Measurements from ENCODE around the gene EIF2AK3. TPM values are rescaled to one million over a fixed set of nuclear protein-coding genes. Genes with fewer than 3 reads are reported as not detected.

Gene EIF2AK3
- total and polyA plus RNA-seq, 2 donors from 2014 or later, result 5.7 to 20.8 TPM

DNA sequence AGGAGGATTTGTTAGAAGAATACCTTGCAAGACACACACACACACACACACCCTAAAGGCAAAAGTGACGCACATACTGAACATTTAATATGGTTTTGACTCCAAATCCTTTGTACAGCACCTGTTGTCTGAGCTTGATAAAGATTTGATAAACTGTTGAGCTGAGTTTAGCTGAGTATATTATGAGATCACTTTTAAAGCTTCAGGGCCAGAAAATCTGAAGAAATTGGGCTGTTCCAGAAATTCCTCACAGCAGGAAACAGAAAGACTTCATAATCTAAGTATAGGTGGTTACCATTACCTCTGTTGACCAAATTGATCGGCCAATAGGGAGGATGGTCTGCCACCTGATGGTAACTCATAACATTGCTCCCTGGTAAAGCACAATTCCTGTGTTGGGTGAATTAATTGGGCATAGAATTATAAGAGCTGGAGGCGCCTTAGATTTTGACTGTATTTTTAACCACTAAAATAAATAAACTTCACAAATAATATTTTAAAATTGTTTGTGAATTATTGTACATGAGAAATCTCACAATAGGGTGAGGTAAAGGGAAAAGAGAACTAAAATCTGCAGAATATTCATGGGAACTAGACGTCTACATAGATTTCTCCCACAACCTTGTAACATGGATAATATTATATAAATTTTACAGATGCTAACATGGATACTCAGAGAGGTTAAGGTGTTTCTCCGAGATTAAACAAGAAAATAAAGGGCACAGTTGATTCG is 42.4 kb upstream of the EIF2AK3 start:
- no peaks in the 10 kb centered on the region for H3K36me3 ChIP-seq (ENCODE audit: control insufficient read depth in 2 of 3, insufficient read depth in 3 of 3, low read length in 3 of 3)
- H3K9ac ChIP-seq (ENCODE audit: low read length in 3 of 3), result no peak overlapping the region
- H3K27me3 ChIP-seq (ENCODE audit: control insufficient read depth, insufficient read depth, low read length), result no peaks in the 10 kb centered on the region
- H3K4me1 ChIP-seq (ENCODE audit: control insufficient read depth in 2 of 3, insufficient read depth in 2 of 3, low read depth in 1 of 3, low read length in 3 of 3), result no peaks in the 10 kb centered on the region
- DNase-seq (peak in 2 of 5 donors; percentile 23 to 49), FAIRE-seq (peak; percentile 62)
- intact Hi-C loops (cut with DNase I), result no loop called here
- H3K27ac ChIP-seq (ENCODE audit: low read depth in 2 of 2, low read length in 2 of 2), result no peak overlapping the region
- no peak overlapping the region for H3K4me3 ChIP-seq (ENCODE audit: low read length in 3 of 3)
- TF ChIP-seq, protein P1, sequence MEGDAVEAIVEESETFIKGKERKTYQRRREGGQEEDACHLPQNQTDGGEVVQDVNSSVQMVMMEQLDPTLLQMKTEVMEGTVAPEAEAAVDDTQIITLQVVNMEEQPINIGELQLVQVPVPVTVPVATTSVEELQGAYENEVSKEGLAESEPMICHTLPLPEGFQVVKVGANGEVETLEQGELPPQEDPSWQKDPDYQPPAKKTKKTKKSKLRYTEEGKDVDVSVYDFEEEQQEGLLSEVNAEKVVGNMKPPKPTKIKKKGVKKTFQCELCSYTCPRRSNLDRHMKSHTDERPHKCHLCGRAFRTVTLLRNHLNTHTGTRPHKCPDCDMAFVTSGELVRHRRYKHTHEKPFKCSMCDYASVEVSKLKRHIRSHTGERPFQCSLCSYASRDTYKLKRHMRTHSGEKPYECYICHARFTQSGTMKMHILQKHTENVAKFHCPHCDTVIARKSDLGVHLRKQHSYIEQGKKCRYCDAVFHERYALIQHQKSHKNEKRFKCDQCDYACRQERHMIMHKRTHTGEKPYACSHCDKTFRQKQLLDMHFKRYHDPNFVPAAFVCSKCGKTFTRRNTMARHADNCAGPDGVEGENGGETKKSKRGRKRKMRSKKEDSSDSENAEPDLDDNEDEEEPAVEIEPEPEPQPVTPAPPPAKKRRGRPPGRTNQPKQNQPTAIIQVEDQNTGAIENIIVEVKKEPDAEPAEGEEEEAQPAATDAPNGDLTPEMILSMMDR (IDR thresholded peaks at IDR 0.05; ENCODE audit: borderline replicate concordance, extremely low read depth, insufficient read depth), result peak; percentile 60
- H3K9me3 ChIP-seq (ENCODE audit: control insufficient read depth in 2 of 3, insufficient read depth in 1 of 3, low read length in 3 of 3), result no peaks in the 10 kb centered on the region

GRCh38 chr2:88668862-88669261 is 41.6 kb upstream of the EIF2AK3 start:
- FAIRE-seq (no peak), DNase-seq (no peak)
- no peak overlapping the region for H3K9ac ChIP-seq (ENCODE audit: low read length in 3 of 3)
- H3K4me3 ChIP-seq (ENCODE audit: low read length in 3 of 3), result no peak overlapping the region
- H3K36me3 ChIP-seq (ENCODE audit: control insufficient read depth in 2 of 3, insufficient read depth in 3 of 3, low read length in 3 of 3), result no peaks in the 10 kb centered on the region
- H3K27ac ChIP-seq (ENCODE audit: low read depth in 2 of 2, low read length in 2 of 2), result no peak overlapping the region
- intact Hi-C loops (cut with DNase I), result no loop called here
- TF ChIP-seq, protein P1 (IDR thresholded peaks at IDR 0.05; ENCODE audit: borderline replicate concordance, extremely low read depth, insufficient read depth), result no peak
- H3K4me1 ChIP-seq (ENCODE audit: control insufficient read depth in 2 of 3, insufficient read depth in 2 of 3, low read depth in 1 of 3, low read length in 3 of 3), result no peaks in the 10 kb centered on the region
- no peaks in the 10 kb centered on the region for H3K27me3 ChIP-seq (ENCODE audit: control insufficient read depth, insufficient read depth, low read length)
- H3K9me3 ChIP-seq (ENCODE audit: control insufficient read depth in 2 of 3, insufficient read depth in 1 of 3, low read length in 3 of 3), result no peaks in the 10 kb centered on the region

DNA sequence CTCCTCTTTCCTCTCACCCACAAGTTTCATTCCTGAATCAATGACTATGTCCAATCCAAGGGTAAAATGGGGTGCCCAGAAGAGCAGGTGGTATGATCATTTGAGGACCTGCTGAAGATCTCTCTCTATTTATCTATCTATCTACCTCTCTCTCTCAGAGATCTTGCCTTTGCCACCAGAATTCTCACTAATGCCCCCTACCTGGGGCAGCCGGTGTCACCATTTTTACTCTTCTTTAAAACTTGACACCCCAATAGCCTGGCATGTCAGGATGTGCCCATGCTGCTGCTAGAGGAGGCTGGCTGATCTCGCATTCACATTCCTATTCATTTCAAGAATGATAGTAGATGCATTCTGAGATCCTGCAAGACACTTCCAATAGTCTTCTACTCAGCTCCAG is 40.0 kb upstream of the EIF2AK3 start:
- intact Hi-C loops (cut with DNase I), result no loop called here
- Histone ChIP-seq H3K9me3 (ENCODE audit: control insufficient read depth in 2 of 3, insufficient read depth in 1 of 3, low read length in 3 of 3) (peaks cover 0 to 3% (median 0%) of the 10 kb centered on the region in 3 donors), H3K4me1 (ENCODE audit: control insufficient read depth in 2 of 3, insufficient read depth in 2 of 3, low read depth in 1 of 3, low read length in 3 of 3) (no peaks in the 10 kb centered on the region), H3K27me3 (ENCODE audit: control insufficient read depth, insufficient read depth, low read length) (no peaks in the 10 kb centered on the region), H3K27ac (ENCODE audit: low read depth in 2 of 2, low read length in 2 of 2) (no peak overlapping the region), H3K9ac (ENCODE audit: low read length in 3 of 3) (no peak overlapping the region), H3K36me3 (ENCODE audit: control insufficient read depth in 2 of 3, insufficient read depth in 3 of 3, low read length in 3 of 3) (no peaks in the 10 kb centered on the region), H3K4me3 (ENCODE audit: low read length in 3 of 3) (no peak overlapping the region)
- DNase-seq (no peak), FAIRE-seq (no peak)
- TF ChIP-seq, protein P1 (IDR thresholded peaks at IDR 0.05; ENCODE audit: borderline replicate concordance, extremely low read depth, insufficient read depth), result no peak
